Measurements from ENCODE around the gene DENND1A.
A peak's percentile ranks its signal among the peaks of the same experiment; 100 is the strongest.
"Not testable (repeated sequence)": the region's sequence is repeated elsewhere in the genome, so short reads cannot be mapped to it uniquely, and the experiment has no call there.

DENND1A gene

GRCh38 chr9:123929870-123930831 is at the start of gene DENND1A:
TSS of gene DENND1A (minus strand) at chr9:123930126. CDS start at chr9:123929905, 221 bp downstream.
- peak; percentile 89 for DNase-seq (ENCODE audit: low spot score)

GRCh38 chr9:123978981-123979380 is 49.1 kb upstream of the DENND1A start:
- DNase-seq (ENCODE audit: low spot score), result no peak

GRCh38 chr9:123976579-123976978 is 46.7 kb upstream of the DENND1A start:
- DNase-seq (ENCODE audit: low spot score), result not testable (repeated sequence)

- no peak for DNase-seq (ENCODE audit: low spot score)
Measured at GRCh38 chr9:123975871-123976270, 45.9 kb upstream of the DENND1A start.

GRCh38 chr9:123974471-123974870 is 44.5 kb upstream of the DENND1A start:
- DNase-seq (ENCODE audit: low spot score), result no peak

- no peak for DNase-seq (ENCODE audit: low spot score)
Measured at GRCh38 chr9:123973590-123974223, 43.8 kb upstream of the DENND1A start.

- DNase-seq (ENCODE audit: low spot score), result no peak
Measured at GRCh38 chr9:123972618-123973017, 42.7 kb upstream of the DENND1A start.

- DNase-seq (ENCODE audit: low spot score), result no peak
Measured at GRCh38 chr9:123967323-123967722, 37.4 kb upstream of the DENND1A start.

GRCh38 chr9:123965801-123966686 is 36.1 kb upstream of the DENND1A start:
- no peak for DNase-seq (ENCODE audit: low spot score)

GRCh38 chr9:123964761-123965160 is 34.8 kb upstream of the DENND1A start:
- DNase-seq (ENCODE audit: low spot score), result no peak

GRCh38 chr9:123960965-123961364 is 31.0 kb upstream of the DENND1A start:
- DNase-seq (ENCODE audit: low spot score), result no peak

GRCh38 chr9:123960366-123960765 is 30.4 kb upstream of the DENND1A start:
- no peak for DNase-seq (ENCODE audit: low spot score)

GRCh38 chr9:123959787-123960186 is 29.9 kb upstream of the DENND1A start:
- DNase-seq (ENCODE audit: low spot score), result no peak

GRCh38 chr9:123957731-123958130 is 27.8 kb upstream of the DENND1A start:
- no peak for DNase-seq (ENCODE audit: low spot score)

- DNase-seq (ENCODE audit: low spot score), result no peak
Measured at GRCh38 chr9:123957168-123957721, 27.3 kb upstream of the DENND1A start.

GRCh38 chr9:123955637-123956036 is 25.7 kb upstream of the DENND1A start:
- DNase-seq (ENCODE audit: low spot score), result no peak

GRCh38 chr9:123954518-123955280 is 24.8 kb upstream of the DENND1A start:
- DNase-seq (ENCODE audit: low spot score), result no peak

- no peak for DNase-seq (ENCODE audit: low spot score)
Measured at GRCh38 chr9:123952641-123953495, 22.9 kb upstream of the DENND1A start.

GRCh38 chr9:123948286-123948685 is 18.4 kb upstream of the DENND1A start:
- no peak for DNase-seq (ENCODE audit: low spot score)

GRCh38 chr9:123947326-123947725 is 17.4 kb upstream of the DENND1A start:
- DNase-seq (ENCODE audit: low spot score), result no peak

All from CD4-positive, alpha-beta T cell treated with Interleukin-6 at 100 ng/mL for 8 hours (primary cell).